Bronchial epithelial cell (primary cell): ENCODE results near the gene NEURL3. TPM values are rescaled to one million over a fixed set of nuclear protein-coding genes. Genes with fewer than 3 reads are reported as not detected.
A peak's percentile ranks its signal among the peaks of the same experiment; 100 is the strongest.

Experiments
- DNase-seq: peaks from one replicate; pipeline ENCODE4 v3.0.0-alpha.2; 2010; ENCODE audit warnings: low read depth
- FAIRE-seq: peaks from 2 replicates; lab custom pipeline; 2011; peaks lifted over from hg19 to GRCh38; lab: Jason Lieb, UNC
- H3K27me3 ChIP-seq: 2 replicates; pipeline ENCODE4 v1.5.1; 2011; ENCODE audit warnings: low read length; ENCODE audit not compliant: control insufficient read depth, insufficient read depth
- H3K36me3 ChIP-seq: 2 replicates; pipeline ENCODE4 v1.5.1; 2011; ENCODE audit warnings: low read length; ENCODE audit not compliant: control insufficient read depth, insufficient read depth
- H3K4me3 ChIP-seq: 2 replicates; pipeline ENCODE4 v1.5.1; 2011; ENCODE audit warnings: mild to moderate bottlenecking, low read depth, low read length, control low read depth
- total RNA-seq: library from RNA; depleted of rRNA; stranded (reverse); fragments of >200 nt; gene quantifications from 2 replicates; pipeline ENCODE4 v1.2.1, GENCODE V29; 2014
- TF ChIP-seq, protein P1 (sequence below): IDR thresholded peaks from 2 replicates; pipeline ENCODE4 v1.5.1; 2011; ENCODE audit warnings: mild to moderate bottlenecking, moderate library complexity, low read length, control low read depth, inconsistent platforms; ENCODE audit not compliant: insufficient read depth, severe bottlenecking

NEURL3 gene
- total RNA-seq, 1 donor from 2014 or later, result not detected

DNA sequence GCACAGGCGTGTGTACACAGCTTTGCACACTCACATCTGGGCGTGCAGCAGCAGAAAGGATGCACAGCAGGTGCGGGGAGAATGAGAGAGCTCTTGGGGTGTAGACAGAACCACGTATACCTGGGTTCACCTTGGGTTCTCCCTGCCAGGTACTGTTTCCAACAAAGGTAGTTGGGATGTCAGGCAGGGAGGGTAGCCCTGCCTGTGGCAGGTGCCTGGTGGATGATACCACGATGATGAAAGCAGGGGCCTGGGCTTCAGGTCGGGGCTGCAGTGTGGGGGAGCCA lies 24.9 kb upstream of the NEURL3 start:
- no peaks in the 10 kb centered on the region for H3K36me3 ChIP-seq
- DNase-seq (no peak), FAIRE-seq (no peak)
- TF ChIP-seq, protein P1, sequence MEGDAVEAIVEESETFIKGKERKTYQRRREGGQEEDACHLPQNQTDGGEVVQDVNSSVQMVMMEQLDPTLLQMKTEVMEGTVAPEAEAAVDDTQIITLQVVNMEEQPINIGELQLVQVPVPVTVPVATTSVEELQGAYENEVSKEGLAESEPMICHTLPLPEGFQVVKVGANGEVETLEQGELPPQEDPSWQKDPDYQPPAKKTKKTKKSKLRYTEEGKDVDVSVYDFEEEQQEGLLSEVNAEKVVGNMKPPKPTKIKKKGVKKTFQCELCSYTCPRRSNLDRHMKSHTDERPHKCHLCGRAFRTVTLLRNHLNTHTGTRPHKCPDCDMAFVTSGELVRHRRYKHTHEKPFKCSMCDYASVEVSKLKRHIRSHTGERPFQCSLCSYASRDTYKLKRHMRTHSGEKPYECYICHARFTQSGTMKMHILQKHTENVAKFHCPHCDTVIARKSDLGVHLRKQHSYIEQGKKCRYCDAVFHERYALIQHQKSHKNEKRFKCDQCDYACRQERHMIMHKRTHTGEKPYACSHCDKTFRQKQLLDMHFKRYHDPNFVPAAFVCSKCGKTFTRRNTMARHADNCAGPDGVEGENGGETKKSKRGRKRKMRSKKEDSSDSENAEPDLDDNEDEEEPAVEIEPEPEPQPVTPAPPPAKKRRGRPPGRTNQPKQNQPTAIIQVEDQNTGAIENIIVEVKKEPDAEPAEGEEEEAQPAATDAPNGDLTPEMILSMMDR, result no peak
- H3K4me3 ChIP-seq, result no peak overlapping the region
- peaks cover 7% of the 10 kb centered on the region for H3K27me3 ChIP-seq

DNA sequence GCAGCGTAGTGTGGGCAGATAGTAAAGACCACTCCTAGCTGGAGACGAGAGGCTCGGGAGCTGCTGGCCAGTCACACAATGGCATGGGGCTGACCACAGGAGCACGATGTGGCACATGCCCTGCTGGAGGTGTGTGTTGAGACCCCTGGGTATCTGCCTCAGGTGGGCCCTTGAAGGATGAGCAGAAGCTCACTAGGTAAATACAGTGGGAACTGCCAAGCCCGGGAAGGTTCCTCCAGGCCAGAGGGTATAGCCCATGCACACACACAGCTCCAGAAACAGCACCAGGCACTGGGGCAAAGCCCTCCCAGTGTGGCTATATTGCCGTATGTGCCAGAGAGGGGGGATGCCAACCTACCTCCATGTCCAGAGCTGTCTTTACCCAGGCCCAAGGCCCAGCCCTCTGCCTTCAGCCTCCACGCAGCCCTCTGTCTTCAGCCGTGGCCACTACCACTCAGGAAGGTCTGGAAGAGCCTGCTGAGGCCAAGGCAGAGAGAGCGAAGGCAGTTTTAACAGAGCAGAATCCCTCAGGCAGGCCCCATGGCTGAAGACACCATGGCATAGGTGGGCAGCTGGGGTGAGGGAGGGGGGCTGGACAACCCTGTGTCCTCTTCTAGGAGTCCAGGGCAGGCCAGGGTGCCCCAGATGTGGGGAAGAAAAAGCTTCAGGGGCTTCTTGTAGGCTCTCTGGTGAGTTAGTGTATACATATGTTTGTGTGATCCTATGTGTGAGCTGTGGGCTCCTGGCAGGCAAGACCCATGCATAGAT lies 24.4 kb upstream of the NEURL3 start:
- no peaks in the 10 kb centered on the region for H3K36me3 ChIP-seq
- TF ChIP-seq, protein P1, result no peak
- no peak overlapping the region for H3K4me3 ChIP-seq
- peaks cover 7% of the 10 kb centered on the region for H3K27me3 ChIP-seq
- FAIRE-seq (no peak), DNase-seq (no peak)

DNA sequence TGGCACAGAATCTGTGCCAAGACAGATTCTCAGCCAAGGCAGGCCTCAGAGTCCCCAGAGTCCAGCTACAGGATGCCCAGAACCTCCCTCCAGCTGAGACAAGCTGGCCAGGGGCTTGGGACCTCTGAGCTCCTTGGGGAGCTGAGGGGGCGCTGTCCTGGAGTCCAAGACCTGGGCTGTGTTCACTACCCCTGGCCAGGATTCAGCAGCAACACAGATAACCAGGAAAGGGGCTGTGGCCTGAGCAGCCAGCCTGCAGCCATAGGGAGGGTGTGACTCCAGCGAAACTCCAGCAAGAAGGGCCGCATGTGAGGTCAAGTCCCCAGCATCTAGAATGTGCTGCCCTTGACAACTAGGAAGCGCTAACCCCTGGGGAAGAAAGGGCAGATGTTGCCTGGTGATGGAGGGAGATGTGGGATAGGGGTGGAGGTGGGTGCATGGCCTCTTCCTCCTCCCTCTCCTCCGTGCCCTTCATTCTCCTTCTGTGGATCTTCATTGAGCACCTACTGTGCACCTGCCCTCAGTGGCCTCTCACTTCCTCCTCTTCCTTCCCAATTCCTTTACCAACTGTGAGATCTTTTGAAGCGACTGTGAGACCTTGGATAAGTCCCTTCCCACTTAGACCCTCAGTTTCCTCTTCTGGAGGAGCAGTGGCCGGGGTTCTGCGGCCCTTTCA lies 23.7 kb upstream of the NEURL3 start:
- H3K27me3 ChIP-seq, result peaks cover 7% of the 10 kb centered on the region
- no peak for FAIRE-seq
- H3K36me3 ChIP-seq, result no peaks in the 10 kb centered on the region
- TF ChIP-seq, protein P1, result no peak
- no peak for DNase-seq
- H3K4me3 ChIP-seq, result no peak overlapping the region

DNA sequence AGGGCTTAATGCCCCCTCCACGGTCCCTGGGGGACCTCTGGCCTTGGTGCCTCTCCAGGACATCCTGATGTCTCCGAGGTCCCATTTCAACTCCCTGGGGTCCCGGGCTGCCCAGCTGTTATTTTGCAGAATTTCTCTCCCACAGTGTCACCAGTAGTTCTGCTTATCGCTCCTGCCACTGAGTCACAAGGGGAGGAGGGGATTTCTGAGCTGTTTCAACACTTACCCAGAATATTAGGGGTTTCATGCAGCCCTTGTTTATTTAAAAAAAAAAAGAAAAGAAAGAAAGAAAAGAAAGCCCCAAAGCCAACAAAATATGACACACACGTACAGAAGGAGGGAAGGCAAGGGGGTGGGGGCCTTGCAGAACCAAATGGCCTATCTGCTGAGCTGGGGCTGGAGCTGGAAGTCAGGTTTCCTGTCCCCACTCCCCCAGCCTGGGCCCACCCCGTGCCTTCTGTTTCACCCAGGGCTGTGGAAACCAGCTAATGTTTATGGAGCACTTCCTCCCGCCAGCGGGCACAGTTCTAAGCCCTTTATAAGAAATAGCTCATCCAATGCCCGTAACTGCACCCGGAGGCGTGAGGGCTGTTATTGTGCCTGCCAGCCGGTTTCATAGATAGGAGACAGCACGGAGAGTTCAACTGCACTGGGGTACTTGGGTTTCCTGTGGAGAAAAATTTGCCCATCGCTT lies 23.0 kb upstream of the NEURL3 start:
- no peak for DNase-seq
- Histone ChIP-seq H3K27me3 (peaks cover 7% of the 10 kb centered on the region), H3K4me3 (no peak overlapping the region), H3K36me3 (no peaks in the 10 kb centered on the region)
- TF ChIP-seq, protein P1, result no peak
- no peak for FAIRE-seq

DNA sequence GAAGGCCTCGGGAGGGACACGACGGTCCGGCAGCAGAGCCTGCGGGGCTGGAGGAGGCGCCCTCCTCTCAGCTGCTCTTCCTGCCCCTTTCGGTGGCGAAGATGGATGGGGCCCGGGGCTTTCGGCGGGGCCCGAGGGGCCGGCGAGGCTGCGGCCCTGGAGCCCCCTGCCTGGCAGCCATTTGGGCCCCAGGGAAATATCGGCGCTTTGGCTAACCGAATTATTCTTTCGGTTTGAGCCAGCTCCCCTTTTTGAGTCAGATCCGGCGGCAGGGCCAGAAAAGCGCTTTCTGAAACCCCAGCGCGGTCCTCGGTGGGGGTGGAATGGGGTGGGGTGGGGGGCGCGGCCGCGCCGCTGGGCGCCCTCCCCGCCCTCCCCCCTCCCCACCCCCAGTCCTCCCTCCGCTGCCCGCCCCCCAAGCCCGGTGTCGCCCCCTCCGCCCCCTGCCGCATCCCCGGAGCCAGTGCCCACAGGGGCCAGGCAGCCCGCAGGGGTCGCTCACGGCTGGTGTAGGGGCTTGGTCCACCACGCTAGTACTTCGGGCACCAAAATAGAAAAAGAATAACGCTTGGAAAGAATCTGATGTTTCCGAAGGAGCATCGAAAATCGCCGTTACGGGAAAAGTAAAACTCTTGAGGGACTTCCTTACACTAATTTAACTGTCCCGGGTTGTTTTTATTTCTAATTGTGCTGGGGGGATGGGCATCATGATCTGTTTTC lies 22.3 kb upstream of the NEURL3 start:
- FAIRE-seq (no peak), DNase-seq (no peak)
- H3K27me3 ChIP-seq, result peaks cover 7% of the 10 kb centered on the region
- H3K4me3 ChIP-seq, result peak overlapping the region; percentile 40
- TF ChIP-seq, protein P1, result no peak
- no peaks in the 10 kb centered on the region for H3K36me3 ChIP-seq
